NCI-H1930 (cell line): Measurements from ENCODE around the gene NAA15.
"Not testable (repeated sequence)": the region's sequence is repeated elsewhere in the genome, so short reads cannot be mapped to it uniquely, and the experiment has no call there.

Source experiments
- DNase-seq, 2 experiments: peaks; one replicate each; lab custom pipeline; 2025; lab: John Stamatoyannopoulos, UW

Gene NAA15

GRCh38 chr4:139451997-139452396, 150.7 kb downstream of the NAA15 start:
- DNase-seq = no peak

DNA sequence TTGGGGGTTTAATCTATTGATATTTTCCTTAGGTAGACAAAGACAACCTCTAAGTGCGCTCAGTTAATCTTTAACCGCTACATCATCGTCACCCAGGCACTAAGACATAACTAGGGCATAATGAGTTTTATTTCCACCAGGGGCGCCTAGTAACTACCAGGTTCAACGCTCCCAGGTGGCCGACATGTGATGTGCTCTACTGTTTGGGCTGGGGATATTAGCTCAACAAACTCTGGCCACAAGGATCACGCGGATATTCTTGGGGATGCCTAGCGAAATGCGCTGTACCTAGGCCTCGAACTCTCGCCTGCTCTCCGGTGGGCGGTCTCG, 151.7 kb downstream of the NAA15 start:
- DNase-seq = peak; percentile 42 to 70

GRCh38 chr4:139453371-139454110, 152.2 kb downstream of the NAA15 start:
- DNase-seq = peak; percentile 94 to 95

DNA sequence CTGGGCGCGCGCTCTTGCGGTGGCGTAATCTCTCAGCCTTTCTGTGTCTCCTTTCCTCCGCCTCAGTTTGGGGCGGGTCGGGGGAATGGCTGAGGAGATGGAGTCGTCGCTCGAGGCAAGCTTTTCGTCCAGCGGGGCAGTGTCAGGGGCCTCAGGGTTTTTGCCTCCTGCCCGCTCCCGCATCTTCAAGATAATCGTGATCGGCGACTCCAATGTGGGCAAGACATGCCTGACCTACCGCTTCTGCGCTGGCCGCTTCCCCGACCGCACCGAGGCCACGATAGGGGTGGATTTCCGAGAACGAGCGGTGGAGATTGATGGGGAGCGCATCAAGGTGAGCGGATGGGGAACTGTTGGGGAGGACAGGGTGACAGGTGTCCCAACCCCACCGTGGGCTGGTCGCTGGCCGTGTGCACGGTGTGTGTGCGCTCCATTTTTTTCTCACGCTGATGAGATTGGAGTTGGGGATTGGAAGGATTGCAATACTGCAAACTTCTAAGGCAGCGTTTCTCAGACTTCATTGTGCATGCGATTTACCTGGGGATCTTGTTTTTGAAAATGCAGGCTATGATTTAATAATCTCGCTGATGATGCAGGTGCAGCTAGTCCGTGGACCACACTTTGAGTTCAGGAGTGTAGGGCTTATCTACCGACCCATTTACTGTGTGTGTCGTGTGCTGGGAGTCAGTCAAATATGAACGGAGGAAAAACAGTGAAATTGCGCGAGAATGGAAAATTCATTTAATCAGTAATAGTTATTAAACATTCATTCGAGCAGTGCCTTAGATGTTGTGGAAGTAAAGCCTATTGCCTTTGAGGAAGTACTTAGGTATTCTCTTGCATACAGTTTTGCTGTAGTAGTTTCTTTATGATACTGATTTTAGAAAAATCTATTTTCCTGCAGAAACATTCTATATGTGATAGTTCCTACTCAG, 153.1 kb downstream of the NAA15 start, which contains the start of gene RAB33B:
Gene RAB33B (plus strand): TSS at position 11 of the 935 bp plus-strand sequence. CDS start 75 bp downstream, at position 86.
- no peak for DNase-seq

- no peak for DNase-seq
Observed at GRCh38 chr4:139455126-139455538, 153.8 kb downstream of the NAA15 start.

DNA sequence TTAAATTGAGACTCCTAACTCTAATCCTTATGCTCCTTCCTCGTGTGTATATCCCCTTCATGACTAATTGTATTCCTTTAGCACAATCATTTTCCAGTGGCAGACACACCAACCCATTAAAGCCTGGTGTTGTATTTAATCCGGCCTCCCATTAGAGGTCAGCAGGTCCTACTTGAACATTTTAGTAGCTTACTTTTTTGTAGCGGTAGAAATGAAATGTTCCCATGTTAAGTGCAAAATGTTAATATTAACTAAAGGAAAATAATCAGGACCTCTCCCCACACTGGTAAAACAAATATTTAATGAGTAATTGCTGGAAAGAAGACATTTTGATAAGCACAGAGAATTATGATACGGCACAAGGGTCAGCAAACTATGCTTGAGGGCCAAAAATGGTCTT, 156.0 kb downstream of the NAA15 start:
- DNase-seq = no peak

- DNase-seq = no peak
Observed at GRCh38 chr4:139458543-139458942, 157.2 kb downstream of the NAA15 start.

GRCh38 chr4:139458999-139459398, 157.7 kb downstream of the NAA15 start:
- DNase-seq = no peak

GRCh38 chr4:139460565-139460964, 159.3 kb downstream of the NAA15 start:
- no peak for DNase-seq

DNA sequence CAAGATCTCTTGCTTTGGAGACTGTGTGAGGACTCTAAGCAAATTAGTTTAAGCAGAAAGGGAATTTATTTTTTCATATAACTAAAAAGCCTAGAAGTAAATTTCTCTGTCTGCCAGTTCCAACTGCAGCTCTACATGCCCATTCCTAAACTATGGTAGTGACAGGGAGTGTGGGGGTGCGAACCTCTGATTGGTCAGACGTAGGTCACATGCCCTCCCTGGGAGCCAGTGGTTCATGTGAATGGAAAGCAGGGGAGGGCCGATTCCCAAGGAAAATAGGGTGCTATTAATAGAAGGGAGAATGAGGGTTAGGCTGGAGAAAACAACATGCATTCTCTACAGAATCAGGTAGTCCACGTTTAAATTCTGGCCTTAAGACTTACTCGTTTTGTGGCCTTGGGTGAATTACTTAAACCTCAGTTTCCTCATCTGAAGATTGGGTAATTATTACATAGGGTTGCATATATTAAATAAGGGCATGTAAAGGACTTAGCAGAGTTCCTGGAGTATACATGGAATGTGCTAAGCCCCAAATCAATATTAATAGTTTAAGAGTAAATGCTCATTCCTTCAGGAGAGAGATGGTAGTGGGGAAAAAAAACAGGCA, 159.8 kb downstream of the NAA15 start:
- DNase-seq = no peak

GRCh38 chr4:139464512-139464911, 163.2 kb downstream of the NAA15 start:
- DNase-seq = not testable (repeated sequence)

DNA sequence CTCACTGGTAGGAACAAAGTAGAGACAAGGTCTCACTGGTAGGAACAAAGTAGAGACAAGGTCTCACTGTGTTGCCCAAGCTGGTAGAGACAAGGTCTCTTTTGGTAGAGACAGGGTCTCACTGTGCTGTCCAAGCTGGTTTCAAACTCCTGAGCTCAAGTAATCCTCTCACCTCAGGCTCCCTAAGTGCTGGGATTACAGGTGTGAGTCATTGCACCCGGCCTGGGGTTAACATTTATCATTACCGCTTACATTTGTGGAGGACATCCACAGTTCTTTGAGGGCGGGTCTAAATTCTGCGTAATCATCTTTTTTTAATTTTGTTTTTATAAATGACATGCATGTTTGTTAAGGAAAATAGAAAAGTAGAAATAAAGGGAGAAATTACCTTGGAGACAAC, 164.6 kb downstream of the NAA15 start:
- no peak for DNase-seq

DNA sequence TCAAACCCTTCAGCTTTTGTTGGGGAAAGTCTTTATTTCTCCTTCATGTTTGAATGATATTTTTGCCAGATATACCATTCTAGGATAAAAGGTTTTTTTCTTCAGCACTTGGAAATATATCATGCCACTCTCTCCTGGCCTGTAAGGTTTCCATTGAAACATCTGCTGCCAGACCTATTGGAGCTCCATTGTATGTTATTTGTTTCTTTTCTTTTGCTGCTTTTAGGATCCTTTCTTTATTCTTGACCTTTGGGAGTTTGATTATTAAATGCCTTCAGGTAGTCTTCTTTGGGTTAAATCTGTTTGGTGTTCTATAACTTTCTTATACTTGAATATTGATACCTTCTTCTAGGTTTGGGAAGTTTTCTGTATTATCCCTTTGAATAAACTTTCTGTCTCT, 167.5 kb downstream of the NAA15 start:
- DNase-seq = not testable (repeated sequence)

DNA sequence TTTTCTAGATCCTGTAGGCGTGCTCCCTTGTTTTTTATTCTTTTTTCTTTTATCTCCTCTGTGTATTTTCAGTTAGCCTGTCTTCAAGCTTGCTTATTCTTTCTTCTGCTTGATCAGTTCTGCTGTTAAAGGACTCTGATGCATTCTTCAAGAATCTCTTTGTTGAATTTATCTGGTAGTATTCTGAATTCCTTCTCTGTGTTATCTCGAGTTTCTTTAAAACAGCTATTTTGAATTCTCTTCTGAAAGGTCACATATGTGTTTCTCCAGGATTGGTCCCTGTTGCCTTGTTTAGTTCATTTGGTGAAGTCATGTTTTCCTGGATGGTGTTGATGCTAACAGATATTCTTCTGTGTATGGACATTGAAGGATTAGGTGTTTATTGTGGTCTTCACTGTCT, 167.9 kb downstream of the NAA15 start:
- no peak for DNase-seq
